ENCODE data around the gene MINK1.

GRCh38 chr17:4898351-4898750 is 65.2 kb downstream of the MINK1 start:
- no peak for TF ChIP-seq CTCF (IDR thresholded peaks at IDR 0.05)
- TF ChIP-seq NR3C1 (CRISPR knock-in tag; conservative IDR thresholded peaks at IDR 0.05; ENCODE audit: low read depth): no peak
- no peak for TF ChIP-seq ESRRA (CRISPR knock-in tag; IDR thresholded peaks at IDR 0.05; ENCODE audit: borderline replicate concordance)
- TF ChIP-seq NFYB (CRISPR knock-in tag; conservative IDR thresholded peaks at IDR 0.05; ENCODE audit: low read depth): no peak
- TF ChIP-seq ATF2 (CRISPR knock-in tag; IDR thresholded peaks at IDR 0.05; ENCODE audit: borderline replicate concordance, low read depth): no peak
- no peak for TF ChIP-seq IRF1 (CRISPR knock-in tag; IDR thresholded peaks at IDR 0.05)

Measured in WTC11 (cell line).